Fibroblast of villous mesenchyme (primary cell): ENCODE results near the gene HECW1. TPM values are rescaled to one million over a fixed set of nuclear protein-coding genes. Genes with fewer than 3 reads are reported as not detected.
"Not testable (repeated sequence)": the region's sequence is repeated elsewhere in the genome, so short reads cannot be mapped to it uniquely, and the experiment has no call there.

Experiments used
- DNase-seq: peaks from one replicate; pipeline ENCODE4 v3.0.0-alpha.2; 2010; ENCODE audit warnings: low read depth
- H3K4me3 ChIP-seq: 2 replicates; pipeline ENCODE4 v1.5.1; 2011; ENCODE audit warnings: low read depth, mild to moderate bottlenecking, low read length
- total RNA-seq: library from RNA; depleted of rRNA; stranded (reverse); fragments of >200 nt; gene quantifications from 2 replicates; pipeline ENCODE4 v1.2.3, GENCODE V29; 2012
- TF ChIP-seq, protein P1 (sequence below): IDR thresholded peaks from 2 replicates; pipeline ENCODE4 v1.5.1; 2012; ENCODE audit warnings: low read depth, mild to moderate bottlenecking, low read length; ENCODE audit not compliant: insufficient read depth

HECW1 gene
- total RNA-seq, 1 donor, result 1.7 TPM

DNA sequence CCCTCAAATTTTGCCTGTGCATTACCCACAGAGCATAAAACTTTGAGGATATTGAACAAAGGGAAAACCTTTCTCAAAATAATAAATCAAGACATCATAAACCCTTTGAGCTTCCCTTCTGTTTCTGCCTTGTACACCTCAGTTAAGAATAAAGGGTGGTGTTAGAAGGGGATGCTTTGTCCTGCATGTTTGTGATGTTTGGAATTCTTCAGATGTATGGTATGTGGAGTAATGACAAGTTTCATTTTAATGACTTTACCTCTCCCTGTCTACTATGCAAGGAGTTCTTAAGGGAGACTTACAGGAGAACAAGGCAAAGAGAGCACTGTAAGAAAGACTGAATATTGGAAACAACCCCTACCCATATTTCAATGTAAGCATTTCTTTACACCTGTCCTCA, 99.2 kb downstream of the HECW1 start:
- DNase-seq, result no peak

DNA sequence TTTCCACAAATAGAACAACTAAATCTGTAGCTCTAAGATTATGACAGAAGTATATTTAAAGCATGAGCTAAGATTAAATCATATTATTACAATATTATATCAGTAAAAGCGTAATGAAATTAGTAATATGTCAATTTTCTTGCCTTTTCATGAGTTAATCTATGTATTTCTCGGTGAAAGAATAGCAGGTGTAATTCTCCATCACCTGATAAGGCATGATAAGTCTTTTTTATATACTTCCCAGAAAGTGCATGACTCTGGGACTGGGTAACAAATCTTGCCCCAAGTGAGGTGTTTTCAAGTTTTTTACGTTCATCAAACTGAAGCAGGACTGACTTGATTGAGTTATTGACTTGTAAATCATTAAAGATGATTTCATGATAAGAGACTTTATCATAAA, 100.5 kb downstream of the HECW1 start:
- DNase-seq, result no peak
- no peak overlapping the region for H3K4me3 ChIP-seq
- TF ChIP-seq, protein P1, sequence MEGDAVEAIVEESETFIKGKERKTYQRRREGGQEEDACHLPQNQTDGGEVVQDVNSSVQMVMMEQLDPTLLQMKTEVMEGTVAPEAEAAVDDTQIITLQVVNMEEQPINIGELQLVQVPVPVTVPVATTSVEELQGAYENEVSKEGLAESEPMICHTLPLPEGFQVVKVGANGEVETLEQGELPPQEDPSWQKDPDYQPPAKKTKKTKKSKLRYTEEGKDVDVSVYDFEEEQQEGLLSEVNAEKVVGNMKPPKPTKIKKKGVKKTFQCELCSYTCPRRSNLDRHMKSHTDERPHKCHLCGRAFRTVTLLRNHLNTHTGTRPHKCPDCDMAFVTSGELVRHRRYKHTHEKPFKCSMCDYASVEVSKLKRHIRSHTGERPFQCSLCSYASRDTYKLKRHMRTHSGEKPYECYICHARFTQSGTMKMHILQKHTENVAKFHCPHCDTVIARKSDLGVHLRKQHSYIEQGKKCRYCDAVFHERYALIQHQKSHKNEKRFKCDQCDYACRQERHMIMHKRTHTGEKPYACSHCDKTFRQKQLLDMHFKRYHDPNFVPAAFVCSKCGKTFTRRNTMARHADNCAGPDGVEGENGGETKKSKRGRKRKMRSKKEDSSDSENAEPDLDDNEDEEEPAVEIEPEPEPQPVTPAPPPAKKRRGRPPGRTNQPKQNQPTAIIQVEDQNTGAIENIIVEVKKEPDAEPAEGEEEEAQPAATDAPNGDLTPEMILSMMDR, result no peak

More for the DNA sequence above, 99.2 kb downstream of the HECW1 start:
- no peak overlapping the region for H3K4me3 ChIP-seq
- TF ChIP-seq, protein P1, result no peak

- DNase-seq, result no peak
- H3K4me3 ChIP-seq, result no peak overlapping the region
- TF ChIP-seq, protein P1, result no peak
Observed at GRCh38 chr7:43215061-43215460, 102.6 kb downstream of the HECW1 start.

DNA sequence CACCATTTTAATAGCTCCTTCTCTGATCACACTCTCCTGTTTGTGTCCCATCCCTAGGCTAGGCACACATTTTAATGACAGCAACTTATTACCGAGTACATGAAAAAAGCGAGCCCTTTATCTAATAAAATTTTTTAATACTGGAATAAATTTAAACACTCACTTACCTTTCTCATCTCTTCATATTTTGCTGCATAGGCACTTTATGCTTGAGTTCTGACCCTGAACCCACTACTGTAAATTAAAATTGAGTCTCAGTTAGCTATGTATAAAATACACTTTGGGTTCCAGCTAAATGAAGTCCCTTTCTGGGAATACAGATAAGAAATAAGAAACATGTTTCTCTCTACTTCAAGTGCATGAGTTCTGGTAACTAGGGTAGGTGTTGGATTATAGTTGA, 104.6 kb downstream of the HECW1 start:
- no peak overlapping the region for H3K4me3 ChIP-seq
- TF ChIP-seq, protein P1, result no peak
- no peak for DNase-seq

DNA sequence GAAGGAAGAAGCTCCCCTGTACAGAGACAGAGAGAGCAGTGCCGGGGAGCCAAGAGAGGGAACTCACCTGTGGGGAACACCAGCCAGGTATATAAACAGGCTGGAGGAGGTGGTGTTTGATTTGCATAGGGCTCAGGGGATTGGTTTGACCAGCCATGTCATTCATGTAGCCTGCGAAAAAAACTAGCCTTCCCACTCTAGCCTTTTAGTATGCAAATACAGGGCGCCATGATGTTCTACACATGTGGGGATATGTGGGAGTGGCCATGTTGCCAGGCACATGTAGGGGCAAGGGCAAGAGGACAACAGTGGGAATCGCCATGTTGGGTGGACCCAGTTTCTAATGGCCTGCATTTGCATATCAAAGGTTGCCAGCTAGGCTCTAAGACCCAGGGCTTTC, 106.5 kb downstream of the HECW1 start:
- DNase-seq, H3K4me3 ChIP-seq: not testable (repeated sequence)

DNA sequence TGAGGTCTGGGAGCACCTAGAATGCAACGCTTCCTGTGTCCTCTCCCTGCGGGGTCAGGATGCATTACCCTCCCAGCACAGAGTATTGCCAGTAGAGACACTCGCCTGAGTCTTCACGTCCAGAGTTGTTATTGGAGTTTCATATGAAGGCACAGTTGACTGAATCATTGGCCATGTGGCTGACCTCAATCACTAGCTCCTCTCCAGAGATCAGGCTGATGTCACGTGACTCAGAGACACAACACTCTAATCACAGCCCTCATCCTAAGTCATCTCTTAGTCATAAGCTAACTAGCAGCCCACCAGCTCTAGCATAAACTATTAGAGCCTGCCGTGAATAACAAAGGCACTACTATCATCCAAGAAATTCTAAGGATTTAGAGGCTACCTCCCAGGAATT, 107.8 kb downstream of the HECW1 start:
- TF ChIP-seq, protein P1, result no peak
- no peak overlapping the region for H3K4me3 ChIP-seq
- DNase-seq, result peak; percentile 38

- DNase-seq, result no peak
- TF ChIP-seq, protein P1, result no peak
Observed at GRCh38 chr7:43220742-43221141, 108.3 kb downstream of the HECW1 start.

More at GRCh38 chr7:43220742-43221141, 108.3 kb downstream of the HECW1 start:
- no peak overlapping the region for H3K4me3 ChIP-seq
